GM12872 (cell line): ENCODE data around the gene GNRH2.

ENCODE experiments used
- CTCF ChIP-seq: IDR thresholded peaks from 3 replicates; pipeline ENCODE4 v1.5.1; 2011; ENCODE audit warnings: low read depth, mild to moderate bottlenecking, low read length, moderate library complexity; ENCODE audit not compliant: insufficient read depth

The GNRH2 gene

DNA sequence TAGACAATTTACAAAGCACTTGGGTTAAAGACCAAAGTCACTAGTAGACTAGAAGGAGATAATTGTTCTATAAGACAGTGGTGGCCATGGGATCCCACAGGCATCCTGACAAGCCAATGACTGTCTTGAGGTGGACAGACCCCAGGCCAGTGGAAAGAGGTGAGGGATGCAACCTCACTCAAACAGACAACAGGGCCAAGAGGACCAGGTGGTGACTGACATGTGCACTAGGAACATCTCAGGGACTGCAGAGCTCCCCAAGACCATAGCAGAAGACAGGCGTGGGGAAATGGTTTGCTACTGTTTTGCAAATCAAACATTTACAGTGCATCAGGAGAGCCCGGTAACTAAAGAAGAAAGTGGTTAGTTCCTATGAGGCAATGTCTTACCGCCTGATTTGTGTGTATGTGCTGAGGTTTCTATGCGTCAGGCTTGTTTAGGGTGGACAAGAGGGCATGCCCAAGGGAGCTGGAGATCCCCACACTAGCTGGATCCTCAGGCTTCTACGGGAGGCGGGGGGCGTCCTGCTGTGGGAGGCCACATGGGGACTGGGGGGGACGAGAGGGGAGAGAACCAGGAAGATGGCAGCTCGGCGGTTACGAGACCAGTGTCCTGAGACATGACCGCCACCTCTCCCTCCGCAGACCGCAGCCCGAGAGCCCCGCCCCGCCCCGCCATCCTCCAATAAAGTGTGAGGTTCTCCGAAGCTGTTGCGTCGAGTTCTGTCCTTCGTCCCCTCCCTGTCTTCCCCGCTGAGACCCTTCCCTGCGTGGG is 1.8 kb downstream of the GNRH2 start:
- no peak for TF ChIP-seq CTCF

DNA sequence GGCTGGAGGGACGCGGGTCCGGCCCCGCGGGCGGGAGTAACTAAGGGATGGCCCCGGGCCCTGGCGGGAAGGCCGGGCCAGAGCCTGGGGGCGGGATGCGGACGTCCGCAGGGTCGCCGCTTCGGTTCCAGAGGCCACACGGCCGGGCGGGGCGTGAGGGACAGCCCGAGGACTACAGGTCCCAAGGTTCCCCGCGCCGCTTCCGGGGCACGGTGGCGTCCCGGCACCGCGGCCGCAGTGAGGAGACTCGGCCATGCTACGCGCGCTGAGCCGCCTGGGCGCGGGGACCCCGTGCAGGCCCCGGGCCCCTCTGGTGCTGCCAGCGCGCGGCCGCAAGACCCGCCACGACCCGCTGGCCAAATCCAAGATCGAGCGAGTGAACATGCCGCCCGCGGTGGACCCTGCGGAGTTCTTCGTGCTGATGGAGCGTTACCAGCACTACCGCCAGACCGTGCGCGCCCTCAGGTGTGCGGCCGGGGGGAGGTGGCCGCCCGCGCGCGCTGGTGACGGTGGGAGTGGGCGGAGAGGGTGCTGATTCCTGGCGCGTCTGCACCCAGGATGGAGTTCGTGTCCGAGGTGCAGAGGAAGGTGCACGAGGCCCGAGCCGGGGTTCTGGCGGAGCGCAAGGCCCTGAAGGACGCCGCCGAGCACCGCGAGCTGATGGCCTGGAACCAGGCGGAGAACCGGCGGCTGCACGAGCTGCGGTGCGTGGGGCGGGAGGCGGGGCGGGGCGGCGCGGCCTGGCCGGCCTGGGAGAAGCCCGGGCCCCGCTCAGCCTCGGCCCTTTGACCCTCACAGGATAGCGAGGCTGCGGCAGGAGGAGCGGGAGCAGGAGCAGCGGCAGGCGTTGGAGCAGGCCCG is 2.6 kb downstream of the GNRH2 start, which contains the start of gene MRPS26:
MRPS26 (plus strand) TSS at position 237 of the 861 bp plus-strand sequence; CDS start at position 254, 17 bp downstream.
- no peak for TF ChIP-seq CTCF

- no peak for TF ChIP-seq CTCF
These were observed 3.4 kb downstream of the GNRH2 start for GRCh38 chr20:3046677-3047462.

DNA sequence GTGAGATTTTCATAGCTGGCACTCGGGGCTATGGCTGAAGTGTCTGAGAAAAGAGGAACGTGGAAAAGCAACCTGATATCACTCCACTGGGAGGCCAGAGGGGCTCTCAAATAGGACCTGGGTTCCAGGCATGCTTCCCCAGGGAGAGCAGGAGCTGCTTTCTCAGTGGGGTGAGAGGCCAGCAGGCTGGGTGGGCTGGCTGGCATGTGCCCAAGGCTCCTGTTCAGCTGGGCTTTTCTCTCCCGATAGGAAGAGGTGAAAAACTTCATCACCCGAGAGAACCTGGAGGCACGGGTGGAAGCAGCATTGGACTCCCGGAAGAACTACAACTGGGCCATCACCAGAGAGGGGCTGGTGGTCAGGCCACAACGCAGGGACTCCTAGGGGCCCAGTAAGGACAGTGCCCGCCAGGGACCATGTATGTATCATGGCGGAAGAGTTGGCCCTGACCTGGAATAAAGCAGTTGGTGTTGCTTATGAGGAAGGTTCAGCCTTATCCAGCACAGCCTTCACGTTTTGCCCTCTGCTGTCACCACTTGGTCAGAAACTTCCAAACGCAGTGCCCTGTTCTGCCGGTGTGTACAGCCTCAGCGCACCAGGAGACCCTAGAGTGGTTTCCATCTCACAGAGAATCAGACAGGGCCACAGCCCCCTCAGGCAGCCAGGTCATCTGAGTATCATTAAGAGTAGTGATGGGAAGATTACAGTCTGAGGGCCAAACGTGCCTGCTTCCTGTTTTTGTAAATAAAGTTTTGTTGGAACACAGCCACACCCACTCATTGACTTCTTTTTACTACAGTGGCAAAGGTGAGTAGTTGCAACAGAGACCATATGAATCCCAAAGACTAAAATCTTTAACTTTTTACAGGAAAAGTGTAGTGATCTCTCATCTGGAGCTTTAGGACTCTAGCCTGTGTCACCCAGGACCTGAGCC is 4.3 kb downstream of the GNRH2 start:
- TF ChIP-seq CTCF: no peak

DNA sequence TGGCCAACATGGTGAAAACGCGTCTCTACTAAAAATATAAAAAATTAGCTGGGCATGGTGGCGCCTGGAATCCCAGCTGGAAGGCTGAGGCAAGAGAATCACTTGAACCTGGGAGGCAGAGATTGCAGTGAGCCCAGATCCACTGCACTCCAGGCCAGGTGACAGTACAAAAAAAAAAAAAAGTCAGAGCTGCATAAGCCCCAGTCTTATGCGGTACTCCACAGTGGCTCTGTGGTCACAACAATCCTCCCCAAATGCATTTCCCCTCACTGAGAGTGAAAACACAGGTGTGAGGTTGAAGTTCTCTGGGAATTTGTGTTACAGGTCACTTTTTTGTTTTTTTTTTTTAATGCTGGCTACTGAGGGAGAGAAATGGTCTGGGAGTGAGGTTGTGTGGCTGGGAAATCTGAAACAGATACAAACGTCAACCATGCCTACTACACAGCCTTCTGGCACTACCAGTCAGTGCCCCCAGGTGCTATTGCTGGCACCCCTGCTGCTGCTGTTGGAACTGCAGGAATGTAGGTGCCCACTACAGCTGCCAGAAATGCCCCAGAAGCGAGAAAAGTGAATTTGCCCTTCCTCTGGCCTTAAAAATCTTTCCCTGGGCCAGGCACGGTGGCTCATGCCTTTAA is 8.1 kb downstream of the GNRH2 start:
- TF ChIP-seq CTCF: peak; percentile 4; the same call in 1 of the 3 replicates

DNA sequence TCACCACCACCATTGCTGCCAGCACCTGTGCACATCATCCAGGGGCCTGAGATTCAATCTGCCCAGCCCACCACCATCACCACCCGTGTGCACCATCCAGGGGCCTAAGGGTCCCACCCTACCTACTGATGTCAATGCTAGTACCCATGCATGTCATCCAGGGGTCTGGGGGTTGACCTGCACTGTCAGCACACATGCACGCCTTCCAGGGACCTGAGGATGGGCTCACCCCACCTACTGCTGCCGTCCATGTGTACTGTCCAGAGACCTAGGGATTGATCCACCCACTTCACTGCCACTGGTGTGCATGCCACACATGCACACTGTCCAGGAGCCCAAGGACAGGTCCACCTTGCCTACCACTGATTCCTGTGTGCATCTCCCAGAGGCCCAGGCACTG is 16.1 kb downstream of the GNRH2 start:
- no peak for TF ChIP-seq CTCF
